Measurements from ENCODE around the gene EDN3. TPM values are rescaled to one million over a fixed set of nuclear protein-coding genes. Genes with fewer than 3 reads are reported as not detected.

EDN3 gene
- total and polyA plus RNA-seq, 2 experiments from 2014 or later, result 0.13 to 0.17 TPM

GRCh38 chr20:59297686-59298085 is 2.7 kb upstream of the EDN3 start:
- H3K79me2 ChIP-seq (replicated peaks; ENCODE audit: insufficient read depth), result no peaks in the 10 kb centered on the region
- no peak overlapping the region for H3K4me2 ChIP-seq
- H3K27me3 Mint-ChIP-seq (ENCODE audit: insufficient read depth, low read depth, poor library complexity), result peaks cover 45% of the 10 kb centered on the region
- no peak overlapping the region for H3K4me3 Mint-ChIP-seq
- H3K36me3 ChIP-seq (ENCODE audit: insufficient read depth), result no peaks in the 10 kb centered on the region
- H3K27ac Mint-ChIP-seq, result no peak overlapping the region
- 0 out of 2 replicates have a peak, but pooled peaks cover 8% of the 10 kb centered on the region for H3K9me2 ChIP-seq (ENCODE audit: insufficient read depth)
- no peak overlapping the region for H3K4me3 ChIP-seq
- no peaks in the 10 kb centered on the region for H4K20me1 ChIP-seq (replicated peaks; ENCODE audit: insufficient read depth)
- no peak overlapping the region for H2AFZ ChIP-seq
- peaks cover 43% of the 10 kb centered on the region for H3K27me3 ChIP-seq (ENCODE audit: insufficient read depth)
- peaks cover 4% of the 10 kb centered on the region; the same call in 1 of the 2 replicates for H3K4me1 ChIP-seq (ENCODE audit: insufficient read depth)
- TF ChIP-seq NANOG (IDR thresholded peaks at IDR 0.05; ENCODE audit: borderline replicate concordance) (no peak), EZH2 (IDR thresholded peaks at IDR 0.05; ENCODE audit: low read depth, unreplicated experiment) (no peak), STAT1 (IDR thresholded peaks at IDR 0.05; ENCODE audit: unreplicated experiment) (no peak), ZNF462 (CRISPR knock-in tag; IDR thresholded peaks at IDR 0.05) (no peak), ZNF331 (CRISPR knock-in tag; IDR thresholded peaks at IDR 0.05; ENCODE audit: low read depth) (no peak), REST (IDR thresholded peaks at IDR 0.05; ENCODE audit: unreplicated experiment) (no peak), CREB1 (CRISPR knock-in tag; IDR thresholded peaks at IDR 0.05; ENCODE audit: low read depth) (no peak), ZNF114 (CRISPR knock-in tag; IDR thresholded peaks at IDR 0.05) (no peak), CTCF (conservative IDR thresholded peaks at IDR 0.05; ENCODE audit: low read depth in 2 of 2) (no peak), ETS1 (IDR thresholded peaks at IDR 0.05) (no peak), JUNB (IDR thresholded peaks at IDR 0.05; ENCODE audit: unreplicated experiment) (no peak), POLR2AphosphoS5 (IDR thresholded peaks at IDR 0.05; ENCODE audit: low read depth) (no peak), EZH2phosphoT487 (IDR thresholded peaks at IDR 0.05; ENCODE audit: unreplicated experiment) (no peak)
- no peaks in the 10 kb centered on the region for H3F3A ChIP-seq (replicated peaks; ENCODE audit: low read depth)
- no peak overlapping the region for H3K27ac ChIP-seq (ENCODE audit: low read depth)
- no peak for ATAC-seq
- no peaks in the 10 kb centered on the region for H3K36me3 Mint-ChIP-seq (ENCODE audit: low read depth)
- DNase-seq (ENCODE audit: low spot score), result no peak
- no peaks in the 10 kb centered on the region for H3K9me3 Mint-ChIP-seq
- peaks cover 7% of the 10 kb centered on the region; the same call in 2 of the 3 replicates for H3K4me1 Mint-ChIP-seq

All from GM23338 (cell line).